GM12892 (cell line): ENCODE measurements around the gene SPATA13.

ENCODE experiments used
- DNase-seq: peaks from one replicate; pipeline ENCODE4 v3.0.0; 2011; ENCODE audit not compliant: insufficient read length
- FAIRE-seq: peaks from 2 replicates; lab custom pipeline; 2011; peaks lifted over from hg19 to GRCh38; lab: Jason Lieb, UNC
- POLR2A ChIP-seq: IDR thresholded peaks from 2 replicates; pipeline ENCODE4 v1.6.1; 2011; ENCODE audit warnings: low read depth, low read length, control low read depth
- POLR2AphosphoS5 ChIP-seq: IDR thresholded peaks from 2 replicates; pipeline ENCODE4 v1.6.1; 2011; ENCODE audit warnings: low read depth, low read length, control low read depth
- TAF1 ChIP-seq: IDR thresholded peaks from 2 replicates; pipeline ENCODE4 v1.6.1; 2011; ENCODE audit warnings: low read depth, mild to moderate bottlenecking, control low read depth, low read length, borderline replicate concordance

SPATA13 gene

GRCh38 chr13:24175847-24176246 is 15.3 kb downstream of the SPATA13 start:
- no peak for FAIRE-seq
- no peak for TF ChIP-seq POLR2AphosphoS5
- no peak for TF ChIP-seq TAF1
- no peak for DNase-seq

- no peak for FAIRE-seq
- no peak for DNase-seq
- no peak for TF ChIP-seq POLR2A
- TF ChIP-seq POLR2AphosphoS5, result no peak
- TF ChIP-seq TAF1, result no peak
Measured at GRCh38 chr13:24176351-24177101, 16.0 kb downstream of the SPATA13 start.

GRCh38 chr13:24178847-24179485 is 18.4 kb downstream of the SPATA13 start:
- TF ChIP-seq TAF1 (no peak), POLR2A (no peak), POLR2AphosphoS5 (no peak)
- FAIRE-seq, result no peak
- no peak for DNase-seq

- FAIRE-seq (no peak), DNase-seq (no peak)
- no peak for TF ChIP-seq POLR2AphosphoS5
- TF ChIP-seq TAF1, result no peak
- no peak for TF ChIP-seq POLR2A
Measured at GRCh38 chr13:24179486-24179850, 18.9 kb downstream of the SPATA13 start.

- DNase-seq, result no peak
- FAIRE-seq, result no peak
- TF ChIP-seq POLR2A (no peak), POLR2AphosphoS5 (no peak), TAF1 (no peak)
Measured at GRCh38 chr13:24180750-24181377, 20.3 kb downstream of the SPATA13 start.

GRCh38 chr13:24181991-24182702 is 21.6 kb downstream of the SPATA13 start:
- TF ChIP-seq POLR2AphosphoS5, result no peak
- TF ChIP-seq POLR2A, result no peak
- TF ChIP-seq TAF1, result no peak

GRCh38 chr13:24182703-24183081 is 22.2 kb downstream of the SPATA13 start:
- TF ChIP-seq POLR2A, result no peak
- no peak for TF ChIP-seq TAF1
- no peak for TF ChIP-seq POLR2AphosphoS5
- DNase-seq, result no peak
- FAIRE-seq, result no peak

More at GRCh38 chr13:24181991-24182702, 21.6 kb downstream of the SPATA13 start:
- DNase-seq (no peak), FAIRE-seq (no peak)

- no peak for FAIRE-seq
- TF ChIP-seq POLR2AphosphoS5, result no peak
- no peak for TF ChIP-seq POLR2A
- no peak for TF ChIP-seq TAF1
- DNase-seq, result no peak
Measured at GRCh38 chr13:24183741-24184182, 23.2 kb downstream of the SPATA13 start.

- TF ChIP-seq POLR2A (no peak), TAF1 (no peak), POLR2AphosphoS5 (no peak)
- DNase-seq (no peak), FAIRE-seq (no peak)
Measured at GRCh38 chr13:24184265-24184841, 23.8 kb downstream of the SPATA13 start.

- no peak for DNase-seq
- no peak for TF ChIP-seq TAF1
- TF ChIP-seq POLR2A, result no peak
- TF ChIP-seq POLR2AphosphoS5, result no peak
- FAIRE-seq, result no peak
Measured at GRCh38 chr13:24184882-24185281, 24.4 kb downstream of the SPATA13 start.
